ENCODE data around the gene ENOX1. TPM values are rescaled to one million over a fixed set of nuclear protein-coding genes. Genes with fewer than 3 reads are reported as not detected.

ENOX1 gene
- total RNA-seq, 2 donors from 2014 or later = 0.78 to 4.3 TPM

DNA sequence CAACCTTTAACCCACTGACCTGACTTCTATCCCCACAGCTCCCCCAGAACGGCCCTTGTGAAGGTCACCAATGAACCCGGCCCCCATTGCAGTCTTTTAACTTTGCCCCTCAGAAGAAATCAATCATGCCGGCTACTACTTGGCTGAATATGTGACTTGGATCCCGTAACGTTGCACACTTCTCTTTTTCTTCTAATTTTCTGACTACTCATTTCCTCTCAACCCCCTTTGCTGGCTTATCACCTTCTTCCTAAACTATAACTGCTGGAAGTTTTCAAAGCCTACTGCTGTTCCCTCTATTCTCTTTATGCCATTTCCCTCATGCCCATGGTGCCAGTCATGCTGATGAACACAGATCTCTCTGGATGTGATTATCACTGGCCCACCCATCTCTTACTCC lies 395.7 kb downstream of the ENOX1 start:
- DNase-seq = no peak
- no peak for TF ChIP-seq CTCF (IDR thresholded peaks at IDR 0.05)
- no peak for TF ChIP-seq POLR2A (IDR thresholded peaks at IDR 0.05)
- no peaks in the 10 kb centered on the region for H3K36me3 ChIP-seq (replicated peaks in 1 of 2; ENCODE audit: insufficient read depth in 1 of 2, low read depth in 2 of 2)
- WGBS, 2 donors = 49 to 66% methylated on average over 5 of the region's 5 CpGs
- no peak overlapping the region for H3K4me3 ChIP-seq
- H3K4me1 ChIP-seq = peaks cover 37% of the 10 kb centered on the region
- no peak for ATAC-seq
- H3K9me3 ChIP-seq = no peaks in the 10 kb centered on the region
- no peaks in the 10 kb centered on the region for H3K27me3 ChIP-seq
- H3K27ac ChIP-seq = no peak overlapping the region
- intact Hi-C loops (cut with DNase I) = no loop called here

DNA sequence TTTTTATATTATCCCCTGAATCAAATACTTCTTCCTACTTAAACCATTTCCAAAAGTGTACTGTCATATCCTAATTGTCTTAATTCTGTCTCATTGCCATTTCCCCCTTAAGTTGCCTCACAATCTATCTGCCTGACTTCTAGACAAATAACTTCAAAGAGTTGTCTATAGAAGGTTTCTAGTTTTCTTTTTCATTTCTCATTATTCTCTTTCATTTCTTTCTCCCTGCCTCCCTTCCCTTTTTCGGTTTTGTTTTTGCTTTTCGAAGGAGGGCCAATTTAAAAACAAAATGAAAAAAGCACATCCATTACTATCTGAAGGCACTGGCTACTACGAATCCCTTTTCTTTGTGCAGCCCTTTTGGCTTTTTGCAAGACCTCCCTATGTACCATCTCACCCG lies 396.2 kb downstream of the ENOX1 start:
- 53 to 90% methylated on average over 4 of the region's 4 CpGs for WGBS, 2 donors
- Histone ChIP-seq H3K9me3 (no peaks in the 10 kb centered on the region), H3K4me3 (no peak overlapping the region), H3K36me3 (replicated peaks in 1 of 2; ENCODE audit: insufficient read depth in 1 of 2, low read depth in 2 of 2) (no peaks in the 10 kb centered on the region), H3K27me3 (no peaks in the 10 kb centered on the region), H3K4me1 (peaks cover 37% of the 10 kb centered on the region), H3K27ac (no peak overlapping the region)
- ATAC-seq (no peak), DNase-seq (no peak)
- intact Hi-C loops (cut with DNase I) = no loop called here
- no peak for TF ChIP-seq POLR2A (IDR thresholded peaks at IDR 0.05)
- no peak for TF ChIP-seq CTCF (IDR thresholded peaks at IDR 0.05)

GRCh38 chr13:43389983-43390382 lies 396.8 kb downstream of the ENOX1 start:
- Histone ChIP-seq H3K4me3 (no peak overlapping the region), H3K9me3 (no peaks in the 10 kb centered on the region), H3K4me1 (peaks cover 37% of the 10 kb centered on the region), H3K27ac (peak overlapping the region in 1 of 4 donors; percentile 83), H3K36me3 (replicated peaks in 1 of 2; ENCODE audit: insufficient read depth in 1 of 2, low read depth in 2 of 2) (no peaks in the 10 kb centered on the region), H3K27me3 (no peaks in the 10 kb centered on the region)
- DNase-seq (no peak), ATAC-seq (no peak)
- intact Hi-C loops (cut with DNase I) = no loop called here
- WGBS, 2 donors = 15 to 20% methylated on average over 4 of the region's 4 CpGs
- no peak for TF ChIP-seq CTCF (IDR thresholded peaks at IDR 0.05)
- no peak for TF ChIP-seq POLR2A (IDR thresholded peaks at IDR 0.05)

DNA sequence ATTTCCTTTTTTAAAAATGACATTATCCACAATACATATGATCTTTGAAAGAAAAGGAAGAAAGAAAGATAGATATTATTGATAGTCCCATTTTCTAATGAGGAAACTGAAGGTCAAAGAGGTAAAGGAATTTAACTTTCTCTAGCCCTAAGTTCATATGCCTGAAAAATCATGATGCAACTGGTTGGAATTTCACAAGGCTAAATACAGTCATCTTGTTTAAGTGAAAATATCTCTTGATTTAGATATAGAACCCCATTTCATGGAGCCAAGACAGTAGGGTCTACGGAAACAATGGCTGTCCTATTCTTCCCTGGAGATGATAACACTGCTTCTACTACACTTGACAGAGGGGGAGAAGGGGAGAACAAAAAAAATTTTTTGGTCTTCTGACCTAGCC lies 397.2 kb downstream of the ENOX1 start:
- 81 to 88% methylated on average over 1 of the region's 1 CpG for WGBS, 2 donors
- H3K4me1 ChIP-seq = peaks cover 39% of the 10 kb centered on the region
- intact Hi-C loops (cut with DNase I) = no loop called here

More for the DNA sequence above, 397.2 kb downstream of the ENOX1 start:
- H3K27me3 ChIP-seq = no peaks in the 10 kb centered on the region
- H3K27ac ChIP-seq = peak overlapping the region in 3 of 4 donors; percentile 78 to 83 (median 81)
- no peaks in the 10 kb centered on the region for H3K9me3 ChIP-seq
- no peaks in the 10 kb centered on the region for H3K36me3 ChIP-seq (replicated peaks in 1 of 2; ENCODE audit: insufficient read depth in 1 of 2, low read depth in 2 of 2)
- ATAC-seq (no peak), DNase-seq (no peak)
- no peak for TF ChIP-seq CTCF (IDR thresholded peaks at IDR 0.05)
- no peak for TF ChIP-seq POLR2A (IDR thresholded peaks at IDR 0.05)
- no peak overlapping the region for H3K4me3 ChIP-seq
